Inferior parietal cortex (tissue), 1 donor: ENCODE measurements around the gene MTUS2.
"Not testable (repeated sequence)": the region's sequence is repeated elsewhere in the genome, so short reads cannot be mapped to it uniquely, and the experiment has no call there.

Experiments used
- DNase-seq: peaks from one replicate; pipeline ENCODE4 v3.0.0-alpha.2; 2016; ENCODE audit errors: extremely low spot score

Gene MTUS2

GRCh38 chr13:28958018-28958417 is 137.9 kb downstream of the MTUS2 start:
- no peak for DNase-seq

- no peak for DNase-seq
These were observed 138.3 kb downstream of the MTUS2 start for GRCh38 chr13:28958441-28958840.

GRCh38 chr13:28964052-28964451 is 143.9 kb downstream of the MTUS2 start:
- no peak for DNase-seq

- no peak for DNase-seq
These were observed 144.7 kb downstream of the MTUS2 start for GRCh38 chr13:28964803-28965202.

- no peak for DNase-seq
These were observed 147.1 kb downstream of the MTUS2 start for GRCh38 chr13:28967029-28967915.

GRCh38 chr13:28976195-28976594 is 156.1 kb downstream of the MTUS2 start:
- DNase-seq: no peak

- DNase-seq: no peak
These were observed 156.5 kb downstream of the MTUS2 start for GRCh38 chr13:28976636-28977035.

GRCh38 chr13:28978574-28978973 is 158.4 kb downstream of the MTUS2 start:
- no peak for DNase-seq

- DNase-seq: no peak
These were observed 161.4 kb downstream of the MTUS2 start for GRCh38 chr13:28981530-28981929.

GRCh38 chr13:28983641-28984040 is 163.5 kb downstream of the MTUS2 start:
- no peak for DNase-seq

GRCh38 chr13:28984326-28984725 is 164.2 kb downstream of the MTUS2 start:
- no peak for DNase-seq

GRCh38 chr13:28984825-28985224 is 164.7 kb downstream of the MTUS2 start:
- no peak for DNase-seq

- not testable (repeated sequence) for DNase-seq
These were observed 170.2 kb downstream of the MTUS2 start for GRCh38 chr13:28990378-28990777.

GRCh38 chr13:28991764-28992163 is 171.6 kb downstream of the MTUS2 start:
- no peak for DNase-seq

- DNase-seq: no peak
These were observed 180.7 kb downstream of the MTUS2 start for GRCh38 chr13:29000826-29001225.

- no peak for DNase-seq
These were observed 185.1 kb downstream of the MTUS2 start for GRCh38 chr13:29005035-29005762.

GRCh38 chr13:29005763-29006120 is 185.6 kb downstream of the MTUS2 start:
- no peak for DNase-seq

GRCh38 chr13:29006359-29006850 is 186.3 kb downstream of the MTUS2 start:
- DNase-seq: no peak

- no peak for DNase-seq
These were observed 188.2 kb downstream of the MTUS2 start for GRCh38 chr13:29008296-29008695.

GRCh38 chr13:29020314-29020713 is 200.2 kb downstream of the MTUS2 start:
- DNase-seq: no peak

- DNase-seq: no peak
These were observed 201.2 kb downstream of the MTUS2 start for GRCh38 chr13:29021311-29021710.

GRCh38 chr13:29021717-29022116 is 201.6 kb downstream of the MTUS2 start:
- no peak for DNase-seq

- no peak for DNase-seq
These were observed 202.3 kb downstream of the MTUS2 start for GRCh38 chr13:29022410-29022809.
